Astrocyte (in vitro differentiated cells and primary cell): ENCODE data around the gene SLC25A26.

Source experiments
- CTCF ChIP-seq: IDR thresholded peaks from 2 replicates; pipeline ENCODE4 v1.5.1; 2011; ENCODE audit warnings: low read depth, mild to moderate bottlenecking, inconsistent platforms, low read length, moderate library complexity; ENCODE audit not compliant: insufficient read depth
- EZH2 ChIP-seq: IDR thresholded peaks from 2 replicates; pipeline ENCODE4 v1.6.1; 2012; ENCODE audit warnings: mild to moderate bottlenecking, low read length, inconsistent platforms; ENCODE audit not compliant: insufficient read depth

GRCh38 chr3:66366747-66367146 lies 145.9 kb downstream of the SLC25A26 start:
- no peak for TF ChIP-seq CTCF
- TF ChIP-seq EZH2 = no peak
